Measurements from ENCODE around the gene POM121L2.

POM121L2 gene

GRCh38 chr6:27290850-27291208 lies 21.2 kb downstream of the POM121L2 start:
- no peak overlapping the region for H3K27ac ChIP-seq
- TF ChIP-seq ZFX (IDR thresholded peaks at IDR 0.05) (no peak), CTCF (conservative IDR thresholded peaks at IDR 0.05) (no peak)

DNA sequence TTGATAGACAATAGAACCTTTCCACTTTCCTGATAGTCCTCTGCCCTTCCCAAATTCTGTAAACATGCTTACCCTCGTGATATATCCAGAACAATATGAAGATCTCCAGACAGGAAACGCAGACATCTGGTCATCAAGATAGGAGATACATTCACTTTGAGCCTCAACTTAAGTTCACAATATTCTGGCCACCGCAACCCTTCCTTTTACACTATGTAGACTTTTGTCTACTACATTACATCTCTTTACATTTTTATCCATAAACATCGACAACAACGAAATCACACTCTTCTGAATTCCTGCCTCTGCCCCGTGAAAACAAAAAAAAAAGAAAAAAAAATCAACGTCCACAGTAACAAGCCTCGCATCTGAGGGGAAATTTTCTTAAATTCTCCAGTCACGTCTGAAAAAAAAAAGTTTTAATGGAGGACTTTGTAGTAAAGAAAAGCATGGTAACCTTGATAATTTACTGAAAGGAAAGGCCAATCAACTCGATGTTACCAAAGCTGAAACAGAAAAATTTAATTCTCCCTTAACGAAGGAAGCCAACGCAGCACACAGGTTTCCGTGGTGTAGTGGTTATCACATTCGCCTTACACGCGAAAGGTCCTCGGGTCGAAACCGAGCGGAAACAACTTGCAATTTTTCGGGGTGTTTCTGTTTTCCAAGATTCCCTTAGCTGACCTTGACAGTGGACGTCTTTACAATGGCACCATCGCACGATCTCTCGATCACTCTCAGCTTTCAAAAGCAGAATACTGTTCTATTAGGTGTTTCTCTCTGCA lies 21.8 kb downstream of the POM121L2 start:
- no peak overlapping the region for H3K27ac ChIP-seq
- no peak for TF ChIP-seq ZFX (IDR thresholded peaks at IDR 0.05)
- no peak for TF ChIP-seq CTCF (conservative IDR thresholded peaks at IDR 0.05)

DNA sequence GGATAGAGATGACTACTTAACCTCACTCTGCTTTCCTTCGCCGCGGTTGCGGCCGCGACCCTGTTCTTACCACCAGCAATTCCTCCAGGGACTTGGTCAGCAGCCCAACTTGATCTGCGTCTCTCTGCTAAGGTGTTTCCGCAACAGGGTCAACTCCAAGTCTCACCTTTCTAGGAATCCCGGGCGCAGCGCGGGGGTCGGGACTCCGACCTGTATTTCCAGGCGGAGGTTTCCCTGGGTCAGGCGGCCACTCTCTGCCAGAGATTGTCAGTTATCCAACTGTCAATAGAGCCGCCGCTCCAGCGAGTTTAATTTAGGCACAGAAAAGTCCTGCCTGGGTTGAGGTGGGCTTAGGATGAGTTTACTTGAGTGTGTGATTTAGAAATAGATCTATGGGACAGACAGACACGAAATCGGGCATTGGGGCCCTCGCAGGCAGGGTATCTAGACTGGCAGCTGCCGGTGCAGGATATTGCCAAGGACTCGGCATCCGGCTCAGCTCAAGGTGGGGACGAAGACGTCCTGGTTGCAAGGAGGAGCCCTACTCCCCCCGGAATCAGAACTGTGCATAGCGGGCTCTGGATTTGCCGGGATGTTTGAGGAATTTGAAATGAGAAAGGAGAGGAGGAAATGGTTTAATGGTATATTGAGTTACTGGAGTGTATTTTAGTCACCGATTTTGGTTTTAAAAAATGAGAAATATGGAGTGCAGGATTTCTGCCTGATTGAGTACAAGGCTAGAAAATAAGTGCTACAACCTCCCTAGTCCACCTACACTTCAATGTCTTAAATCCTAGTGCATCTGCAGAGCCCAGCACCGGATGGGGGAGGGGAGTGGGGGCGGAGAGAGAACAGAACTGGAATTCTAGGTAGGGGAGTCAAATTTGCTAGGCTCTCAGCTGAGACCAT lies 23.7 kb downstream of the POM121L2 start:
- TF ChIP-seq CTCF (conservative IDR thresholded peaks at IDR 0.05): no peak
- H3K27ac ChIP-seq: no peak overlapping the region

GRCh38 chr6:27287751-27288135 lies 24.3 kb downstream of the POM121L2 start:
- TF ChIP-seq ZFX (IDR thresholded peaks at IDR 0.05) (no peak), CTCF (conservative IDR thresholded peaks at IDR 0.05) (no peak)

DNA sequence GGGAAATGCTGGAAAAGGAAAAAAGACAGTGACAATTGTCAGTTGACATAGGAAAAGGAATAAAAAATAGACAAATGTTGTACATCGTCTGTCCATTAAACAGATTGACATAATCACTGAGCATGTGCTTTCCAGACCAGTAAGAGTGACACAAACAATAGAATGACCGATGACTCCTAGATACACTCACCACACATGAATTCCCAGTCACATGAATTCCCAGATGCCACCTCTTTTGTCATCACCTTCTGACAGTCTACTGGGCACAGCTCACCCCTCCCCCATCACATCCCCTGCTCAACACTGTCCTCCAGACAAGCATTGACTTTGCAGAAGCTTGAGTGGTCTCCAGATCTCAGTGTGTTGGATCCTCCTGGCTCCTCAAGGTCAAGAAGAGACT lies 25.9 kb downstream of the POM121L2 start:
- TF ChIP-seq CTCF (conservative IDR thresholded peaks at IDR 0.05): no peak
- no peak for TF ChIP-seq ZFX (IDR thresholded peaks at IDR 0.05)
- H3K27ac ChIP-seq: no peak overlapping the region

More at GRCh38 chr6:27287751-27288135, 24.3 kb downstream of the POM121L2 start:
- H3K27ac ChIP-seq: no peak overlapping the region

DNA sequence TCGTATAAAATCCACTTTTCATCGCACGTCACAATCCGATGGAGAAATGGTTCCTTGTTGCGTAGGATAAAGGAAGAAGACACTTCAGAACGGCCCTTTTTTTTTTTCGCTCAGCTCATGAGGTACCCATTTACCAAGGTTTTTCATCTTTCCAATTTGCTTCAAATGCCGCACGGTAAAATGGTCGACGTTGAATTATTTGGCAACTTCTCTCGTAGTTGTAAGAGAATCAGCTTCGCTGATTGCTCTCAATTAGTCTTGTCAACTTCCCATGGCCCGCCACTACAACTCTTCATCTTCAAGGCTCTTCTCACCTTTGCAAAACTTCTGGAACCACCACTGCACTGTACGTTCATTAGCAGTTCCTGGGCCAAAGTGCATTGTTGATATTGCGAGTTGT lies 28.8 kb downstream of the POM121L2 start:
- TF ChIP-seq CTCF (conservative IDR thresholded peaks at IDR 0.05) (no peak), ZFX (IDR thresholded peaks at IDR 0.05) (no peak)
- no peak overlapping the region for H3K27ac ChIP-seq

DNA sequence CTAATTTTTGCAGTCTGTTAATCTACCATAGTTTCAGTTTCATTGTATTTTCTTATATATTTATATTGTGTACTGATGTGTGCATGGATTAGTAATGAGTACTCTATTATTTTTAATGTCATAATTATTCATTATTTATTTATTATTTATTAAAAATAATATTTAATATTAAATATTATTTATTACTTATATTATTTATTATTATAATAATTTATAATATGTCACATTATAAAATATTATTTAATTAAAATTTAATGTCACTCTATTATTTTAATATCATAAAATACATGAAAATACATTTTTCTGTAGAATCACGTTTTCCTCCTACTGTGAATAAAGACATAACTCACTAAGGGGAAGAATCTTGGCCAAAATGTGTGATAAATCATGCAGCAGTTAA lies 30.5 kb downstream of the POM121L2 start:
- TF ChIP-seq ZFX (IDR thresholded peaks at IDR 0.05): no peak
- no peak for TF ChIP-seq CTCF (conservative IDR thresholded peaks at IDR 0.05)
- H3K27ac ChIP-seq: no peak overlapping the region

Data from C4-2B (cell line).